ENCODE results near the gene SLC39A5.

- TF ChIP-seq EZH2phosphoT487 (IDR thresholded peaks at IDR 0.05; ENCODE audit: low read length), result no peak
- no peak for TF ChIP-seq CTCF (IDR thresholded peaks at IDR 0.05; ENCODE audit: low read length)
Measured at GRCh38 chr12:56212361-56212760, 17.5 kb upstream of the SLC39A5 start.
